ENCODE measurements around the gene INPP5A. TPM values are rescaled to one million over a fixed set of nuclear protein-coding genes. Genes with fewer than 3 reads are reported as not detected.
"Not testable (repeated sequence)": the region's sequence is repeated elsewhere in the genome, so short reads cannot be mapped to it uniquely, and the experiment has no call there.

INPP5A gene
- total RNA-seq, 1 experiment from 2014 or later = 7.6 TPM

- DNase-seq = no peak
- Histone ChIP-seq H3K9me3 (no peaks in the 10 kb centered on the region), H3K36me3 (no peaks in the 10 kb centered on the region), H3K4me3 (no peak overlapping the region), H3K27me3 (no peaks in the 10 kb centered on the region)
These were observed 36.7 kb upstream of the INPP5A start for GRCh38 chr10:132500781-132501415.

DNA sequence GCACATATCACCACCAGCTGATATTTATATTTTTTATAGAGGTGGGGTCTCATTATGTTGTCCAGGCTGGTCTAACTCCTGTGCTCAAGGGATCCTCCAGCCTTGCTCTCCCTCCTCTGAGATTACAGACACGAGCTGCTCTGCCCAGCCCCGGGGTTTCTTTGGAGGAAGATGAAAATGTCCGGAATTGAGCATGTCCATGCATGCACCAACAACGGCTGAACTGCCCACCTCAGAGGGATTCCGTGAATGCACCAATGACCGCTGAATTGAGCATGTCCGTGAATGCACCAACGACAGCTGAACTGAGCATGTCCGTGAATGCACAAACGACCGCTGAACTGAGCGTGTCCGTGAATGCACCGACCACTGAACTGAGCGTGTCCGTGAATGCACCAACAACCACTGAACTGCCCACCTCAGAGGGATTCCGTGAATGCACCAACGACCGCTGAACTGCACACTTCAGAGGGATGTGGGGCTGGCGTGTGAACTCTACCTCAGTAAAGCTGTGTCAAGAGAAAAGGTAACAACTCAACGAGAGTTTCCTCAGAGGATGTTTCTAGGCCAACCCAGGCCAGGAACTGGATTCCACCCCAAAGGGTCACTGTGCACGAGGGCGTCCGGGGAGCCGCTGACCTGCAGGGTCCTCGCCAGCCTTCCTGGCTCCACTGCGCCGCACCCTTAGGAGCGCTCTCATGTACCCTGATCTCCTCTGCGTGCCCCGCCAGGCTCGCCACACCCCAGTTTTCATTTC is 34.9 kb upstream of the INPP5A start:
- Histone ChIP-seq H3K4me3 (no peak overlapping the region), H3K36me3 (no peaks in the 10 kb centered on the region), H3K27me3 (no peaks in the 10 kb centered on the region), H3K9me3 (no peaks in the 10 kb centered on the region)
- no peak for DNase-seq

GRCh38 chr10:132503581-132504421 is 33.8 kb upstream of the INPP5A start:
- Histone ChIP-seq H3K4me3 (no peak overlapping the region), H3K9me3 (no peaks in the 10 kb centered on the region), H3K27me3 (no peaks in the 10 kb centered on the region), H3K36me3 (no peaks in the 10 kb centered on the region)
- no peak for DNase-seq

- Histone ChIP-seq H3K4me3 (no peak overlapping the region), H3K9me3 (no peaks in the 10 kb centered on the region), H3K27me3 (no peaks in the 10 kb centered on the region), H3K36me3 (no peaks in the 10 kb centered on the region)
- no peak for DNase-seq
These were observed 32.9 kb upstream of the INPP5A start for GRCh38 chr10:132504501-132505272.

GRCh38 chr10:132505546-132505945 is 32.0 kb upstream of the INPP5A start:
- not testable (repeated sequence) for DNase-seq, H3K36me3 ChIP-seq, H3K27me3 ChIP-seq, H3K4me3 ChIP-seq, H3K9me3 ChIP-seq

DNA sequence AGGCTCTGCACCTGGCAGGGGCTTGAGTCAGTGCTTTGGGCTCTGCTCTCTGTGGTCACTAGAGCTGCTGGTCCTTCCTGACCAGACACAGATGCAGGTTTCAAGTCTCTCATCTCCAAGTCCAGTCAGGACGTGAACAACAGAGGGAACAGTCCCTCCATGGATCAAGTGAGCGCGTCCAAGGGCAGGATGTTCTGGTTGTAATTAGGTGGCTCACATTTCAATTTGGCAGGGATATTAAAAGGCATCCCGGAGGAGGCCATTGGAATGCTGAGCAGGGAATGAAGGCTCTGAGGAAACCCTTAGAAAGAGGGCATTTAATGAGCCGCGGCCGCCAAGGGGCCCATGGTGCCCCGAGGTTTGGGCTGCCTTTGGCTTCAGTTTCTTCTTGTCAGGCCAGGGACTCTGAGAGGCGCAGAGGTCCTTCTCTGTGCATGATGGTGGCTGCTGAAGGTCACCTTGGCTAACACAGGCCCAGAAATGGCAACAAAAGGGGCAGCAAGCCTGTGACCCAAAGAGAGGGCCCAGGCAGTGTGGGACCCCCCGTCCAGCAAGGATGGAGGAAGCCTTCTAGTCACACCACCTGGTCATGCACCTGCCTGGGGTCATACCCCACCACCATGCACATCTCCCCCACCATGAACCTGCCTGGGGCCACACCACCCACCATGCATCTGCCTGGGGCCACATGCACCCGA is 30.7 kb upstream of the INPP5A start:
- no peaks in the 10 kb centered on the region for H3K9me3 ChIP-seq
- DNase-seq = peak; percentile 30
- H3K36me3 ChIP-seq = no peaks in the 10 kb centered on the region
- H3K4me3 ChIP-seq = no peak overlapping the region
- no peaks in the 10 kb centered on the region for H3K27me3 ChIP-seq

DNA sequence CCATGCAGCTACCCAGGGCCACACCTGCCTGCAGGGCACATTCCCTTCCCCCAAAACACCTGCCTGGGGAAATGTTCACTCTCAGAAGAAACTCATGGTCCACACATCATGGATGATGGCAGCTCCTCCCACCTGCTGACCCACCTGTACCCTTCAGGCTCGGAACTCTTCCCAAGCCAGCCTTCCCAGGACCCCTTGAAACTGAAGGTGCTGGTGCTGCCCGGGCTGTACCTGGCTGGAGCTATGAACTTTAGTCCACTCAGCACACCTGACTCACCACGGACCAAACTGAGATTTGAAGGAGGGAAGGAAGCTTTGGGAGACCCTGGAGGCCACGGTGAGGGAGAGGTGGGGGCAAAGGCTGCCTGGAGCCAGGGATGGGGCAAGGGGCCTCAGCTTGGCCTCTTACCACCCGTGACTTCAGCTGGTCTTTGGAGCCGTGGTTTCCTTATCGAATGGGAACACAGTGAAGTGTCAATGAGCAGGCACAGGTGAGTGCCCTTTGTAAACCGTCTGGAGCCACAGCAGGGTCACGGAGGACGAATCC is 30.1 kb upstream of the INPP5A start:
- Histone ChIP-seq H3K4me3 (no peak overlapping the region), H3K36me3 (no peaks in the 10 kb centered on the region), H3K9me3 (no peaks in the 10 kb centered on the region), H3K27me3 (no peaks in the 10 kb centered on the region)
- DNase-seq = no peak

GRCh38 chr10:132507956-132508490 is 29.6 kb upstream of the INPP5A start:
- no peak for DNase-seq
- Histone ChIP-seq H3K36me3 (no peaks in the 10 kb centered on the region), H3K9me3 (peaks cover under 1% of the 10 kb centered on the region; the same call in 1 of the 2 replicates), H3K4me3 (no peak overlapping the region), H3K27me3 (no peaks in the 10 kb centered on the region)

- Histone ChIP-seq H3K36me3 (no peaks in the 10 kb centered on the region), H3K9me3 (peaks cover 2% of the 10 kb centered on the region), H3K27me3 (no peaks in the 10 kb centered on the region), H3K4me3 (no peak overlapping the region)
- DNase-seq = no peak
These were observed 28.8 kb upstream of the INPP5A start for GRCh38 chr10:132508581-132509443.

GRCh38 chr10:132509506-132510173 is 27.9 kb upstream of the INPP5A start:
- no peak for DNase-seq
- Histone ChIP-seq H3K4me3 (no peak overlapping the region), H3K36me3 (no peaks in the 10 kb centered on the region), H3K27me3 (no peaks in the 10 kb centered on the region), H3K9me3 (peaks cover 2% of the 10 kb centered on the region)

DNA sequence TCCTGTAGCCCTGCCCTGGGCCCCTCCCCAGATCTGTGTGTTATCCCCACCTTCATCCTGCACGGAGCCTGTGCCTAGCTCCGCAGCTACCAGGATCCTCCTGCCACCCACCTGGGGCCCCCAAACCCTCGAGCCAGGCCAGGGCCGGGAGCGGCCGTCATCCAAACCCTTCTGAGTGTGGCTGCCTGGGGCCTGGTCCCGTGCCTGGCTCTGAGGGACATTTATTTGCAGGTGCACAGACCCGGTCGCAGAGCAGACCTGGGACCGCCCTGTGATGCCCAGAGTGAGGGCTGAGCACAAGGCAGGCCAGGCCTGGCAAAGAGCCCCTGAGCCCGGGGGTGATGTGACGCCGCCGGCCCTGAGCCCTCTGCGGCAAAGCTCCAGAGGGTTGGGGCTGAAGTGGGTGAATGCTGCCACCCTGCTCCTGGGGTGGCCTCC is 27.4 kb upstream of the INPP5A start:
- Histone ChIP-seq H3K27me3 (no peaks in the 10 kb centered on the region), H3K9me3 (peaks cover 2% of the 10 kb centered on the region), H3K4me3 (no peak overlapping the region), H3K36me3 (no peaks in the 10 kb centered on the region)
- no peak for DNase-seq

DNA sequence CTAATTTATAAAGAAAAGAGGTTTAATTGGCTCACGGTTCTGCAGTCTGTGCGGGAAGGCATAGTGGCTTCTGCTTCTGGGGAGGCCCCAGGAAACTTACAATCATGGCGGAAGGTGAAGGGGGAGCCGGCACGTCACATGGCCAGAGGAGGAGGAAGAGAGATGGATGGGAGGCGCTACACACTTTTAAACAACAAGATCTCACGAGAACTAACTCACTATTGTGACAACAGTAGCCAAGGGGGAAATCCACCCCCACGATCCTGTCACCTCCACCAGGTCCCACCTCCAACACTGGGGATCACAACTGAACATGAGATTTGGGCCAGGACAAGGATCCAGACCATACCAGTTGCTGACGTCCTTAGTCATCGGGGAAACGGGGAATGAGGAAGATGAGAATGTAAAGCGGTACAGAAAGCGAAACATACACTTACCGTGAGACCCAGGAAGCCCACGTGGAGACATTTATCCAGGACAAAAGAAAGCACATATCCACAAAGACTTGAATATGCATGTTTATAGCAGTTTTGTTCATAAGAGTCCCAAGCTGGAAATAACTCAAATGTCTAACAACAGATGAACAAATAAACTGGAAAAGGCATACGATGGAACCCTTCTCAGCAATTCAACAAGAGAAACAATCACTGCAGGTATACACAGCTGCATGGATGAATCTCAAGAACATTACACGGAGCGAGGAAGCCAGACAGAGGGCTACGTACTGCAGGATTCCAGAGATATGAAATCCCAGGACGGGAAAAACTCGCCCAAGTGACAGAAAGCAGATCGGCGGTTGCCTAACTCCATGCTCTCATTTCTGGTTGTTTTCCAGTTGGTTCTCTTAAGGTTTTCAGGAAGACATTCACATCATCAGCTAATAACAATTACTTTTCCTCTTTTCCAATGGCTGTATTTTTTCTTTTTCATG is 26.2 kb upstream of the INPP5A start:
- Histone ChIP-seq H3K36me3 (no peaks in the 10 kb centered on the region), H3K27me3 (no peaks in the 10 kb centered on the region), H3K4me3 (no peak overlapping the region), H3K9me3 (peaks cover 2% of the 10 kb centered on the region)
- DNase-seq = no peak

- Histone ChIP-seq H3K9me3 (peaks cover 2% of the 10 kb centered on the region), H3K27me3 (no peaks in the 10 kb centered on the region), H3K36me3 (no peaks in the 10 kb centered on the region), H3K4me3 (no peak overlapping the region)
- DNase-seq = no peak
These were observed 25.5 kb upstream of the INPP5A start for GRCh38 chr10:132512052-132512442.
